Measurements from ENCODE around the gene MR1. TPM values are rescaled to one million over a fixed set of nuclear protein-coding genes. Genes with fewer than 3 reads are reported as not detected.
A peak's percentile ranks its signal among the peaks of the same experiment; 100 is the strongest.

The MR1 gene
- 1 to 10 TPM; 1.6 to 3.5 (median 3.0) TPM for total RNA-seq

GRCh38 chr1:181033799-181034451 lies at the start of gene MR1:
Gene MR1, plus strand, starts transcription at chr1:181033983. Its CDS starts 25 bp downstream, at chr1:181034008.
- Histone ChIP-seq H3K9me3 (no peaks in the 10 kb centered on the region), H3K4me3 (peak within 1 kb of the TSS; percentile 42 to 57 (median 49)), H3K27ac (peak within 1 kb of the TSS; percentile 84 to 91 (median 90)), H3K36me3 (no peaks in the 10 kb centered on the region), H3K4me1 (peaks cover 13 to 17% of the 10 kb centered on the region in 2 donors), H3K27me3 (no peaks in the 10 kb centered on the region)
- peak; percentile 94 for ATAC-seq
- in situ Hi-C loops (cut with MboI; ENCODE audit: low sequenced_read_pairs in 4 of 4) (loop anchor here in 2 of 4 donors (10.0 kb wide), 2 partner anchors 51 to 111 kb away; partner anchors contain the start of gene IER5 (in 1 of the 2)), intact Hi-C loops (cut with DNase I; ENCODE audit: low total_unique reads) (no loop called here)
- peak; percentile 21 to 55 for TF ChIP-seq POLR2A (IDR thresholded peaks at IDR 0.05)
- TF ChIP-seq, protein P1, sequence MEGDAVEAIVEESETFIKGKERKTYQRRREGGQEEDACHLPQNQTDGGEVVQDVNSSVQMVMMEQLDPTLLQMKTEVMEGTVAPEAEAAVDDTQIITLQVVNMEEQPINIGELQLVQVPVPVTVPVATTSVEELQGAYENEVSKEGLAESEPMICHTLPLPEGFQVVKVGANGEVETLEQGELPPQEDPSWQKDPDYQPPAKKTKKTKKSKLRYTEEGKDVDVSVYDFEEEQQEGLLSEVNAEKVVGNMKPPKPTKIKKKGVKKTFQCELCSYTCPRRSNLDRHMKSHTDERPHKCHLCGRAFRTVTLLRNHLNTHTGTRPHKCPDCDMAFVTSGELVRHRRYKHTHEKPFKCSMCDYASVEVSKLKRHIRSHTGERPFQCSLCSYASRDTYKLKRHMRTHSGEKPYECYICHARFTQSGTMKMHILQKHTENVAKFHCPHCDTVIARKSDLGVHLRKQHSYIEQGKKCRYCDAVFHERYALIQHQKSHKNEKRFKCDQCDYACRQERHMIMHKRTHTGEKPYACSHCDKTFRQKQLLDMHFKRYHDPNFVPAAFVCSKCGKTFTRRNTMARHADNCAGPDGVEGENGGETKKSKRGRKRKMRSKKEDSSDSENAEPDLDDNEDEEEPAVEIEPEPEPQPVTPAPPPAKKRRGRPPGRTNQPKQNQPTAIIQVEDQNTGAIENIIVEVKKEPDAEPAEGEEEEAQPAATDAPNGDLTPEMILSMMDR (IDR thresholded peaks at IDR 0.05 in 4 of 5, conservative IDR thresholded peaks at IDR 0.05 in 1 of 5), result no peak
- DNase-seq, result no peak

DNA sequence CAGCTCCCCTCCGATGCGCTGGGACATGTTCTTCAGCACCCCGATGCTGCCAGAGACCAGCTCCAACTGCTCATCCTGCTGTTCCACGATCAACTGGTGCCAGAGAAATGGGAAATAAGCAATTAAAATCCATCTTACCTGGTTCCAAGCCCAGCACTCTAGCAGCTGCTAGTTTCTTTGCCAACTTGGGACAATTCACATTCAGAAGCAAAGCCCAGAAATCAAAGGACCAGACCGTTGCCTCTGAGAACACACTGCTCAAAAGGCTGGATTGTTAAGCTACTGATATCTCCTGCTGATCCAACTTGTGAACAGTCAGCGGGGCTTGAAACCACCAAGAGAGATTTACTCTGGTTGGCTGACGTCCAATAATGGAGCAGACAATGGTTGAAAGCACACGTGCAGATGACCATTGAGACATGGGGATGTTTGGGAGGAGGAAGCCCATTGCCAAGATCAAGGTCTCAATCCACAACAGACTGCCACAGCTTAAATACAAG lies 45.5 kb upstream of the MR1 start:
- Histone ChIP-seq H3K27me3 (no peaks in the 10 kb centered on the region), H3K27ac (no peak overlapping the region), H3K4me1 (no peaks in the 10 kb centered on the region), H3K4me3 (no peak overlapping the region), H3K36me3 (peaks cover 0 to 85% of the 10 kb centered on the region in 2 donors), H3K9me3 (no peaks in the 10 kb centered on the region)
- DNase-seq (no peak), ATAC-seq (no peak)
- in situ Hi-C loops (cut with MboI; ENCODE audit: low sequenced_read_pairs in 4 of 4), result no loop called here
- intact Hi-C loops (cut with DNase I; ENCODE audit: low total_unique reads), result no loop called here
- TF ChIP-seq, protein P1 (IDR thresholded peaks at IDR 0.05 in 4 of 5, conservative IDR thresholded peaks at IDR 0.05 in 1 of 5), result no peak
- no peak for TF ChIP-seq POLR2A (IDR thresholded peaks at IDR 0.05)

GRCh38 chr1:180994262-180994661 lies 39.5 kb upstream of the MR1 start:
- no peaks in the 10 kb centered on the region for H3K4me1 ChIP-seq
- no peaks in the 10 kb centered on the region for H3K27me3 ChIP-seq
- ATAC-seq, result no peak
- in situ Hi-C loops (cut with MboI; ENCODE audit: low sequenced_read_pairs in 4 of 4), result no loop called here
- peaks cover 0 to 38% of the 10 kb centered on the region in 2 donors for H3K36me3 ChIP-seq
- intact Hi-C loops (cut with DNase I; ENCODE audit: low total_unique reads), result no loop called here
- no peak overlapping the region for H3K4me3 ChIP-seq
- TF ChIP-seq POLR2A (IDR thresholded peaks at IDR 0.05), result no peak
- TF ChIP-seq, protein P1 (IDR thresholded peaks at IDR 0.05 in 4 of 5, conservative IDR thresholded peaks at IDR 0.05 in 1 of 5), result no peak
- no peak overlapping the region for H3K27ac ChIP-seq
- H3K9me3 ChIP-seq, result no peaks in the 10 kb centered on the region
- DNase-seq, result no peak

DNA sequence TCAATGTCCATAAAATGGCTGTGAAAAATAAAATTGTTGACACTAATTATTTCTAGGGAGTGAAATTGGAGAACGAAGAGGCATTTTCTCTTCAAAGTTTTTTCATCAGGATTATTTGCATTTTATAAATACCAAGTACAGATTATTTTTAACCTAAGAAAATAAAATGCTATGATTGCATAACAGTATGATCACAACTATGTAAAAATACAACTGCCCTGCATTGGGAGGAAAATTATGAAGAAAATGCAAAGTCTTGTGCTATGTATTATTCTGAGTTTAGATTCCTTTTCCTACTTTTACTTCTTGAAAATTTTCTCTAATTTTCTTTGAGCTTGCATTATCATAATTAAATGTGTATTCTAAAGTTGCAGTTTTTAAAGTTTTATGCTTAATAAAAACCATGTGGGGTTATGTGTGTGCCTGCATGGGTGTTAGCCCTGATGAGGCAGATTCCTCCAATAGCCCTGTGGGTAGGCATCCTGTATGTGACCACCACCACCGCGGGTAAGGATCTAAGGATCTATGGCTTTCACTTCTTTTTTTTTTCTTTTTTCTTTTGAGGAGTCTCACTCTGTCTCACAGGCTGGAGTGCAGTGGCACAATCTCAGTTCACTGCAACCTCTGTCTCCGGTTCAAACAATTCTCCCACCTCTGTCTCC lies 35.8 kb upstream of the MR1 start:
- Histone ChIP-seq H3K27ac (no peak overlapping the region), H3K9me3 (no peaks in the 10 kb centered on the region), H3K4me3 (no peak overlapping the region), H3K36me3 (peaks cover 0 to 19% of the 10 kb centered on the region in 2 donors), H3K27me3 (no peaks in the 10 kb centered on the region), H3K4me1 (no peaks in the 10 kb centered on the region)
- DNase-seq (no peak), ATAC-seq (no peak)
- intact Hi-C loops (cut with DNase I; ENCODE audit: low total_unique reads) (no loop called here), in situ Hi-C loops (cut with MboI; ENCODE audit: low sequenced_read_pairs in 4 of 4) (no loop called here)
- TF ChIP-seq POLR2A (IDR thresholded peaks at IDR 0.05), result no peak
- TF ChIP-seq, protein P1 (IDR thresholded peaks at IDR 0.05 in 4 of 5, conservative IDR thresholded peaks at IDR 0.05 in 1 of 5), result no peak

Data from gastrocnemius medialis (tissue), 4 donors.